HG02588 (cell line): ENCODE data around the gene TNFRSF8.

Experiments used
- ATAC-seq: cut with Tn5 transposase; IDR thresholded peaks from one replicate; pipeline ENCODE4 v1.9.1; 2021; ENCODE audit warnings: mild to moderate bottlenecking, moderate library complexity; ENCODE audit not compliant: unreplicated experiment

The TNFRSF8 gene

DNA sequence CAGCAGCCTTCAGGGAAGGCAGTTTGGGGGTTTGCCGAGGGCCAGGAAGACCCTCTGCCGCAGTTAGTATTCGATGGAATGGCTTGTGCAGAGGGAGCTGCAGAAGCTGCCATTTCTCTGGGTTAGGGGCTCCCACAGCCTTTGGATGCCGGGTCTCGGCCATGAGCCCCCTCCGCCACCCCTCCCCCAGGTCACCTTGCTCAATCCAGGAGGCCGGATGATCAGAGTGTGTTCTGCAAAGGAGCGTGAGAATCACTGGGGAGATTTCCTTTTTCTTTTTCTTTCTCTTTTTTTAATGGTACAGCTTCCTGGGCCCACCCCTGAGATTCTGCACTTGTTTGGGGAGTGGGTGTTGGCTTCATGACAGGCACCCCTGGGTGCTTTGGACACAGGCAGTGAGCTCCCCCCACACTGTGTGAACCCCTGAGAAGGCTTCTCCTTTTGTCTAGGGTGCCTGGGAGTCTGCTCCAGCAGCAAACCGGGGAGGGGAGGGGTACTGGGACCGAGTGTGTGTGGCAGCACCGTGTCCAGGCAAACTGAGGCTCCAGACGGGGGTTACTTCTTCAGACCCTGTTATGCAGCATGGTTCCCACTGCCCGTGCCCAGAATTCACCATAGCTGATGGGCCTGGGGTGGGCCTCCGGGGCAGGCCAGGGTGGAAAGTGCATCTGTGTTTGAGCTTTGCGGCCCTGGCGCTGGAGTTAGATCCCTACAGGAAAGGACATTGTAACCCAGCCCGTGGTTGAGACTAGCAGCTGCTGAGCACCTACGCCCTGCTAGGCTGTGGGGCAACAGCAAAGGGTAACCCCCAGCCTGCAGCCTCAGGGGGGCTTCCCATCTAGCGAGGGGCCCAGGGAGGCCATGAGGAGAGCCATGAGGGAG, 122.2 kb downstream of the TNFRSF8 start:
- ATAC-seq, result no peak

DNA sequence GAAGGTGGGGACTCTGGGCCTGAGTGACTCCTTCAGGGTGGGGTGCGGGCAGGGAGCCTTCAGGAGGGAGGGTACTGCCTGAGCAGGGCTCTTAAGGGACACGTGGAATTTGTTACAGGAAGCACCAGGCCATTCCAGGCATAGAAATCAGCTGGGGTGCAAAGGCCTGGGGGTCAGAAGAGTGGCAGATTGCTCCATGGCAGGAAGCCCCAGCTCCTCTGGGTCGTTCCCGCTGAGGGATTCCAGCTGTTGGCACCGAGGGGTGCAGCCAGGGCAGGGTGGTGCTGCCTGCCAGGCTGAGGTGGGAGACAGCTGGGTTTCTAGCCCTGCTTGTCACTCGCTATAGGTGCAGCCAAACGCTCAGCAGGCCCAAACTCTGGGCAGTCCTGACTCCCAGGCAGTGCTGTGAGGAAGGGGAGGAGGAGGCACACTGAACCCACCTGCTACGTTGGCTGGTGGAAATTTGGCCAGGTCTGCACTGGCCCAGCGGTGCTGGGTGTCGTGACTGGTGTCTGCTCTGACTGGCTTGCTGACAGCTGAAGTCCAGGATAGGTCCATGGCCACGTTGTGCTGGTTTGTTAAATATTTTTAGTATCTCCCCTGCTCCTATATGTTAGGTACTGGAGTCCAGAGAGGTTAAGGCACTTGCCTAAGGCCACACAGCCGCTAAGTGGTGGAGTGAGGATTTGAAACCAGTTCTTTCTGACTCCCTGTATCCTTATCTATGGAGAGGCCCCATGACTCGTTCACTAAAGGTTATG, 123.0 kb downstream of the TNFRSF8 start:
- ATAC-seq, result no peak

DNA sequence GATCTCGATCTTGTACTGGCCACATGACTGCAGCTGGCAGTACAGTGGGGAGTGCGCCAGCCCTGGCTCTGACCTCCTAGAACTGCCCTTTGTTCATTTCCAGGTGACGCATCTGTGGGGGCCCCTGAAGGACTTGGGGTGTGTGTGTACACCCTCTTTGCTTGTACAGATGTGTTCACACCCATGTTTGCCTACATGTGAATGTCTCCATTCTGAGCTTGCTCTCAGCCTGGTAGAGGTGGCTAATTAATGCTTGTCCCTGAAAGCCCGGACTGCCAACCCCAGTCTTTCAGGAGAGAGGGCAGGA, 123.5 kb downstream of the TNFRSF8 start:
- no peak for ATAC-seq

DNA sequence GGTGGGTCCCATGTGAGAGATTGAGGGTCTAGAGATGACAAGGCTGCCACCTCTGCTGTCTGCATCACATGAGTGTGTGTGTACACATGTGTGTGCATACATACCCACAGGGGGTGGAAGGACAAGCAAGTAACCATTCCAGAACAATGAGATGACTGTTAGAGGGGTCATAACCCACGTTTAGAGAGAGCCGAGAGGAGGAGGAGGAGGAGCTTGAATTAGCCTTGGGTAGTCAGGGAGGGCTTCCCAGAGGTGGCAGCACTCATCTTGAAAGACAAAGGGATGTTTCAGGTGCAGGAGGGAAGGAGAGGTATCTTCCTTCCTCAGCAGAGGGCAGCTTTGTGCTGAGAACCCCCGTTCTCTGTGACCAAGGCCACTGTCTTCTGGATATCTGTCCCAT, 125.0 kb downstream of the TNFRSF8 start:
- no peak for ATAC-seq

DNA sequence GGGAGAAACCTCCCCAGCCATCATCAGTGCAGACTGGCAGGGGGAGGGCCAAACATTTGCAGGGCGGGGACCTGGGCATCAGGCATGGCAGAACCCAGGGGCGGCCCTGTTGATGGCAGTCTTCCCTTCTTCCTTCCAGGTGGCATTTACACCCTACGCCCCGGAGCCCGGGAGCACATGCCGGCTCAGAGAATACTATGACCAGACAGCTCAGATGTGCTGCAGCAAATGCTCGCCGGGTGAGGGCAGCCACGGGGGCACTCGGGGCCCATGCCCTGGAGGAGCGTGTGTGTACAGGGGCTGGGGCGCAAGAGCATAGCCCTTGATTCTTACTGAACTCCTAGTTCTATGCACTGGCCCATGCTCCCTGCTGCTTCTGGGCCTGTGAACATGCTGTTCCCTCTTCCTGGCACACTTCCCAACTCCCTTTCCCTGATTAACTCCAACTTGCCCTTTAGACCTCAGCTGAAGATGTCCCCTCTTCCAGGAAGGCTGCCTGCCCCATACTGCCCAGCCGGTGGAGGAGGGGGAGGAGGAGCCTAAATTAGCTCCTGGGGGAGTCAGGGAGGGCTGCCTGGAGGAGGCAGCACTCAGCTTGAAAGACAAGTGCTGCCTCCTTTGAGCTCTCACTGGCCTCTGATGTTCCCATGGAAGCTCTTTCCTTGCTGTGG, 125.7 kb downstream of the TNFRSF8 start:
- no peak for ATAC-seq

DNA sequence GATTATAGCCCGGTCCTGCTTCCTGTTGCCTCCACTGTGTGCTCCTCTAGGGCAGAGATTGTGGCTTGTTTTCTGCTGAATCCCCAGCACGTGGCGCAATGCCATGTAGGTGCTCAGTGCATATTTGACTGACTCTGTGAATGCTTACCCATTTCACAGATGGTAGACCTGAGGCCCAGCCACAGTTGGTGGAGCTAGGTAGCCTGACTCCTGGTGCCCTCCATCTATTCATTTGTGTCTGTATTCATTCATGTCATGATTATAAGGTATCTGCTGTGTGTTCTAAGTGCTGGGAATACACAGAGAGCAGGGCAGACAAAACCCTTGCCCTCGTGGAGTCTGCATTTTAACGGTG, 126.2 kb downstream of the TNFRSF8 start:
- ATAC-seq, result no peak

DNA sequence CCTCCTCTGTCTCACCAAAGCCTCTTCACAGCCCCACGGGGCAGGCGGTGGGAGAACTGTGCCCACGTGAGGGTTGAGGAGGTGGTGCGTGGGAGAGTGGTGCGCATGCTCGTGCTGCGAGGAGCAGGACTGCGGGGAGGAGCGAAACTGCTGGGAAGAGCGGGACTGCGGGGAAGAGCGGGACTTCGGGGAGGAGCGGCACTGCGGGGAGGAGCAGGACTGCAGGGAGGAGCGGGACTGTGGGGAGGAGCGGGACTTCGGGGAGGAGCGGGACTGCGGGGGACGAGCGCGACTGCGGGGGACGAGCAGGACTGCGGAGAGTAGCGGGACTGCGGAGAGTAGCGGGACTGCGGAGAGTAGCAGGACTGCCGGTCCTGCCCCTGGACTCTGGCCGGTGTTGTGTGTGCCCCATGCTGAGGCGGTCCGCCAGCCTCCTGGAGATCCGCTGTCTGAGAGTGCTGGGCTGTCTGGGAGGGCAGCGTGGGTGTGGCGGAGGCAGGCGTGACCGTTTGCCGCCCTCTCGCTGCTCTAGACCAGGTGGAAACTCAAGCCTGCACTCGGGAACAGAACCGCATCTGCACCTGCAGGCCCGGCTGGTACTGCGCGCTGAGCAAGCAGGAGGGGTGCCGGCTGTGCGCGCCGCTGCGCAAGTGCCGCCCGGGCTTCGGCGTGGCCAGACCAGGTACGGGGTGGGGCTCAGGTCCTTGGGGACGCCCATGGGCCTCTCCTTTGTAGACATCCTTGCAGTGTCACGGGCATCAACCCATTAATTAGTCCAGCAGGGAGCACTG, 128.3 kb downstream of the TNFRSF8 start:
- ATAC-seq, result no peak
